Measurements from ENCODE around the gene STXBP2.

DNA sequence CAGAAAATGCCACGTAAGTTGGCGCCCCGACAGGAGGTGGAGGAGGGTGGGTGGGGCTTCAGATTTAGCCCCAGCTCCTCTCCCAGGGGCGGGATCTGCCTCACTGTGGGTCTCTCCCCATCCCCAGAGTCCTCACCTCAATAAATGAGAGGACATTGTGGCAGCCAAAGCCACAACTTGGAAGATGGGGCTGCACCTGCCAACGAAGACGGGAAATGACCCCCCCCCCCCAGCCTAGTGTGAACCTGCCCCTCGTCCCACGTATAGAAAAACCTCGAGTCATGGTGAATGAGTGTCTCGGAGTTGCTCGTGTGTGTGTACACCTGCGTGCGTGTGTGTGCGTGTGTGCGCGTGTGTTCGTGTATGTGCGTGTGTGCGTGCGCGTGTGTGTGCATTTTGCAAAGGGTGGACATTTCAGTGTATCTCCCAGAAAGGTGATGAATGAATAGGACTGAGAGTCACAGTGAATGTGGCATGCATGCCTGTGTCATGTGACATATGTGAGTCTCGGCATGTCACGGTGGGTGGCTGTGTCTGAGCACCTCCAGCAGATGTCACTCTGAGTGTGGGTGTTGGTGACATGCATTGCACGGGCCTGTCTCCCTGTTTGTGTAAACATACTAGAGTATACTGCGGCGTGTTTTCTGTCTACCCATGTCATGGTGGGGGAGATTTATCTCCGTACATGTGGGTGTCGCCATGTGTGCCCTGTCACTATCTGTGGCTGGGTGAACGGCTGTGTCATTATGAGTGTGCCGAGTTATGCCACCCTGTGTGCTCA is 42.3 kb downstream of the STXBP2 start:
- no peak for TF ChIP-seq POLR2A (IDR thresholded peaks at IDR 0.05)
- TF ChIP-seq POLR2AphosphoS5 (IDR thresholded peaks at IDR 0.05): peak in 1 of 3 donors; percentile 12
